K562 (cell line): ENCODE results near the gene EML1. TPM values are rescaled to one million over a fixed set of nuclear protein-coding genes. Genes with fewer than 3 reads are reported as not detected.

ENCODE experiments used
- ATAC-seq: fragments of 200-7000 bp; cut with Tn5 transposase; 3 replicates; pipeline ENCODE4 v1.9.1; 2020; ENCODE audit warnings: moderate library complexity
- BruUV-seq: library from RNA; stranded (reverse); fragments of 400-500 nt; replicated peaks from 2 replicates; lab custom pipeline; 2021; lab: Mats Ljungman, UMichigan
- CTCF ChIA-PET: fragments of 300-600 bp; formaldehyde crosslinking; extraction: SDS; loops from one replicate; lab custom pipeline; 2021; ENCODE audit warnings: low intra/inter-chr PET ratio; lab: Yijun Ruan, JAX
- POLR2A ChIA-PET: fragments of 300-600, 350-650 bp; sonication (Branson Sonifier 250); formaldehyde crosslinking; extraction: SDS; loops from one replicate; lab custom pipeline; 2021; ENCODE audit warnings: antibody characterized with exemption, inconsistent platforms; lab: Yijun Ruan, JAX
- DNase-seq, 4 experiments: peaks; one replicate each; pipeline versions ENCODE4 v3.0.0 to v3.0.0-alpha.2; 2011 to 2018; ENCODE audit warnings: low spot score in 3 of 4, mixed read lengths in 3 of 4; ENCODE audit errors: extremely low read depth in 1 of 4
- FAIRE-seq: peaks from 2 replicates; lab custom pipeline; 2011; peaks lifted over from hg19 to GRCh38; lab: Jason Lieb, UNC
- H2AFZ ChIP-seq: 2 replicates; pipeline ENCODE4 v1.6.0; 2011; ENCODE audit warnings: low read depth, low read length, control low read depth, inconsistent platforms
- H3K27ac ChIP-seq: fragments of 200-600 bp; 3 replicates; pipeline ENCODE4 v1.8.0; 2011; ENCODE audit warnings: low read depth, mild to moderate bottlenecking, control low read depth, inconsistent platforms, low read length, moderate library complexity, mixed read lengths; ENCODE audit errors: extremely low read depth
- H3K27me3 ChIP-seq, 2 experiments: fragments of 300-600 bp in 1 of 2; 2 replicates in 1 of 2; 3 replicates in 1 of 2; pipeline versions ENCODE4 v1.6.0 to v1.8.0; 2011; ENCODE audit warnings: inconsistent platforms in 2 of 2, low read length in 2 of 2, mild to moderate bottlenecking in 1 of 2, mixed read lengths in 1 of 2, moderate library complexity in 1 of 2; ENCODE audit not compliant: control insufficient read depth in 2 of 2, insufficient read depth in 2 of 2
- H3K36me3 ChIP-seq: fragments of 300-600 bp; 3 replicates; pipeline ENCODE4 v1.8.0; 2011; ENCODE audit warnings: mild to moderate bottlenecking, low read length, inconsistent platforms; ENCODE audit not compliant: control insufficient read depth, insufficient read depth
- H3K4me1 ChIP-seq, 2 experiments: fragments of 200-600 bp in 1 of 2; replicated peaks in 1 of 2; 2 replicates in 1 of 2; 3 replicates in 1 of 2; pipeline versions ENCODE4 v1.5.1 to v1.8.0; 2011; ENCODE audit warnings: inconsistent platforms in 2 of 2, low read length in 2 of 2, mild to moderate bottlenecking in 1 of 2, mixed read lengths in 1 of 2, moderate library complexity in 1 of 2; ENCODE audit not compliant: control insufficient read depth in 2 of 2, insufficient read depth in 2 of 2
- H3K4me2 ChIP-seq: 2 replicates; pipeline ENCODE4 v1.6.1; 2011; ENCODE audit warnings: low read length, control low read depth, inconsistent platforms, mixed read lengths; ENCODE audit not compliant: insufficient read depth
- H3K4me3 ChIP-seq: fragments of 200-600 bp; sonication (generic), shearing (Covaris generic); 2 replicates; pipeline ENCODE4 v1.5.1; 2016; ENCODE audit warnings: control low read depth, inconsistent platforms
- H3K79me2 ChIP-seq: fragments of 200-600 bp; 3 replicates; pipeline ENCODE4 v1.8.0; 2011; ENCODE audit warnings: low read length, inconsistent platforms; ENCODE audit not compliant: control insufficient read depth, insufficient read depth
- H3K9ac ChIP-seq, 2 experiments: 2 replicates each; pipeline versions ENCODE4 v1.6.0 to v1.6.1; 2011; ENCODE audit warnings: low read depth in 2 of 2, low read length in 2 of 2, control low read depth in 1 of 2, inconsistent platforms in 1 of 2, mild to moderate bottlenecking in 1 of 2, mixed read lengths in 1 of 2; ENCODE audit not compliant: insufficient read depth in 1 of 2
- H3K9me1 ChIP-seq: one replicate; pipeline ENCODE4 v1.6.0; 2011; ENCODE audit warnings: inconsistent platforms, mild to moderate bottlenecking, low read length, moderate library complexity; ENCODE audit not compliant: control insufficient read depth, insufficient read depth
- H3K9me3 ChIP-seq: replicated peaks from 2 replicates; pipeline ENCODE4 v1.5.1; 2011; ENCODE audit warnings: low read depth, low read length, inconsistent platforms; ENCODE audit not compliant: control insufficient read depth, insufficient read depth
- H4K20me1 ChIP-seq: replicated peaks from 2 replicates; pipeline ENCODE4 v1.6.1; 2011; ENCODE audit warnings: low read length, inconsistent platforms, mixed read lengths; ENCODE audit not compliant: control insufficient read depth, insufficient read depth
- ARNT ChIP-seq, 2 experiments: fragments of 450-650 bp; IDR thresholded peaks; 2 replicates each; pipeline ENCODE4 v1.6.1; 2016; ENCODE audit warnings: mild to moderate bottlenecking in 1 of 2
- ELF4 ChIP-seq: fragments of 450-650 bp; formaldehyde crosslinking; IDR thresholded peaks from 2 replicates; pipeline ENCODE4 v1.4.0; 2022; ENCODE audit warnings: missing genetic modification characterization
- FOXA1 ChIP-seq: fragments of 450-650 bp; IDR thresholded peaks from 2 replicates; pipeline ENCODE4 v1.6.1; 2016; ENCODE audit warnings: mild to moderate bottlenecking, borderline replicate concordance
- HLTF ChIP-seq: fragments of 450-650 bp; IDR thresholded peaks from 2 replicates; pipeline ENCODE4 v1.6.1; 2016
- NCOA6 ChIP-seq: fragments of 450-650 bp; IDR thresholded peaks from 2 replicates; pipeline ENCODE4 v1.6.1; 2017; ENCODE audit warnings: mild to moderate bottlenecking
- ZNF507 ChIP-seq: conservative IDR thresholded peaks from 2 replicates; pipeline ENCODE4 v1.6.1; 2017; ENCODE audit warnings: missing genetic modification characterization, missing compliant biosample characterization
- ZNF764 ChIP-seq: fragments of 250-450 bp; sonication (Bioruptor Pico); IDR thresholded peaks from 2 replicates; pipeline ENCODE4 v1.4.0; 2020; ENCODE audit warnings: low read depth, mild to moderate bottlenecking, moderate library complexity
- ZNF79 ChIP-seq: fragments of 250-450 bp; sonication (Bioruptor Pico); IDR thresholded peaks from 2 replicates; pipeline ENCODE4 v1.4.0; 2020; ENCODE audit warnings: low read depth, mild to moderate bottlenecking, moderate library complexity
- WGBS: fragments of 100-300 bp; shearing (Covaris generic); methylation state at CpG from one replicate; pipeline ENCODE4 v1.1.6; 2016; ENCODE audit warnings: low coverage, mixed read lengths; ENCODE audit not compliant: insufficient coverage; ENCODE audit errors: missing lambda C conversion rate; 5-methylcytosine and 5-hydroxymethylcytosine counted together
- in situ Hi-C: fragments of 300-500 bp; cut with MboI; formaldehyde crosslinking; loops from 4 replicates; pipeline ENCODE4 v1.15.0; 2018; ENCODE audit warnings: inconsistent platforms, mixed read lengths
- intact Hi-C: fragments of 100-400 bp; cut with micrococcal nuclease; formaldehyde crosslinking; loops from 2 replicates; pipeline ENCODE4 v1.14.2; 2022
- polyA plus RNA-seq, 8 experiments: library from polyadenylated mRNA; depleted of rRNA in 4 of 8; stranded (reverse) in 5 of 8; unstranded in 3 of 8; fragments of >200 nt; fragmentation: Nextera tagmentation in 2 of 8; fragmentation: Illumina TruSeq in 1 of 8; extraction: Ambion mirVana in 2 of 8; extraction: Trizol in 1 of 8; gene quantifications; 2 replicates each; pipeline versions ENCODE4 v1.2.1 to v1.2.3, GENCODE V29; 2011 to 2014; ENCODE audit warnings: inconsistent platforms in 1 of 8, missing spikeins in 1 of 8
- total RNA-seq, 7 experiments: library from RNA; depleted of rRNA in 6 of 7; stranded (reverse); fragments of >200 nt in 6 of 7; fragmentation: Illumina TruSeq in 2 of 7; extraction: Trizol in 2 of 7; gene quantifications; 2 replicates each; pipeline versions ENCODE4 v1.2.1 to v1.2.3, GENCODE V29; 2011 to 2021; ENCODE audit warnings: low replicate concordance in 1 of 7
- TF ChIP-seq, protein P1 (sequence below): conservative IDR thresholded peaks from 2 replicates; pipeline ENCODE4 v1.6.1; 2011; ENCODE audit warnings: low read depth, mild to moderate bottlenecking, low read length; ENCODE audit not compliant: control insufficient read depth

EML1 gene
- total and polyA plus RNA-seq, 9 of the 15 experiments (the other 6 are each of a cell fraction or from before 2014, with no cell fraction given): 0.01 to 0.35 (median 0.07) TPM; not detected in 2

- no peak for TF ChIP-seq ZNF764
- no peak for TF ChIP-seq FOXA1
Observed at GRCh38 chr14:99966037-99966835, 173.0 kb downstream of the EML1 start (continued).

DNA sequence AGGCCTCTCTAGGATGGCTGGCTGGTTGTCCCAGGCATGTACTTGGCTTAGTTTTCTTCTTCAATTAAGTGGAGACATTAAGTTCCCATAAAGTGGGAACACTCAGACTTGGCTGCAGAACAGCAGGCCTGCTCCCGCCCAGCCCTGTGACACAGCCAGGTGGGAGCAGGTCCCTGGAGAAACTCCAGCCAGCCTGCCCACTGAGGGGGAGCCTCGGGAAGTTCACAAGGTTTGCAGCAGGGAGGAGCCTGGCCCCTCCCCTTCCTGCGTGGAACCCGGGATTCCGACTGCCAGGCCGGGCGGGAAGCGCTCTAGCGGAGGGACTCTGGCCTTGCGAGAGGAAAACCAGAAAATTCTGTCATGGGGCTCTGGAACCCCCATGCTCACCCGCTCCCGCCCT lies 173.7 kb downstream of the EML1 start:
- CTCF ChIA-PET: no interaction called here
- in situ Hi-C loops (no loop called here), intact Hi-C loops (no loop called here)
- FAIRE-seq (no peak), ATAC-seq (no peak), DNase-seq (no peak)
- Histone ChIP-seq H4K20me1 (no peaks in the 10 kb centered on the region), H2AFZ (no peak overlapping the region), H3K4me3 (no peak overlapping the region), H3K79me2 (no peaks in the 10 kb centered on the region; the same call in 2 of the 3 replicates), H3K9me1 (no peaks in the 10 kb centered on the region), H3K9me3 (peaks cover 2% of the 10 kb centered on the region; the same call in 1 of the 2 replicates), H3K4me1 (peaks cover 0 to 4% of the 10 kb centered on the region in 2 experiments; a peak in 2 of 5 replicates), H3K9ac (no peak overlapping the region), H3K36me3 (no peaks in the 10 kb centered on the region), H3K4me2 (no peak overlapping the region), H3K27me3 (peaks cover 2 to 16% of the 10 kb centered on the region in 2 experiments; a peak in 4 of 5 replicates), H3K27ac (no peak overlapping the region)
- BruUV-seq: no TSS peak
- POLR2A ChIA-PET: no interaction called here
- TF ChIP-seq, protein P1, sequence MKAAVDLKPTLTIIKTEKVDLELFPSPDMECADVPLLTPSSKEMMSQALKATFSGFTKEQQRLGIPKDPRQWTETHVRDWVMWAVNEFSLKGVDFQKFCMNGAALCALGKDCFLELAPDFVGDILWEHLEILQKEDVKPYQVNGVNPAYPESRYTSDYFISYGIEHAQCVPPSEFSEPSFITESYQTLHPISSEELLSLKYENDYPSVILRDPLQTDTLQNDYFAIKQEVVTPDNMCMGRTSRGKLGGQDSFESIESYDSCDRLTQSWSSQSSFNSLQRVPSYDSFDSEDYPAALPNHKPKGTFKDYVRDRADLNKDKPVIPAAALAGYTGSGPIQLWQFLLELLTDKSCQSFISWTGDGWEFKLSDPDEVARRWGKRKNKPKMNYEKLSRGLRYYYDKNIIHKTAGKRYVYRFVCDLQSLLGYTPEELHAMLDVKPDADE: no peak
- TF ChIP-seq HLTF: no peak
- no peak for TF ChIP-seq ARNT (IDR thresholded peaks at IDR 0.05)
- TF ChIP-seq ELF4 (CRISPR knock-in tag): no peak
- TF ChIP-seq ZNF79 (CRISPR knock-in tag): no peak
- no peak for TF ChIP-seq ZNF507
- no peak for TF ChIP-seq NCOA6
- 52% methylated on average over 11 of the region's 12 CpGs for WGBS
